ENCODE measurements around the gene TUFT1.
"Not testable (repeated sequence)": the region's sequence is repeated elsewhere in the genome, so short reads cannot be mapped to it uniquely, and the experiment has no call there.

The TUFT1 gene

GRCh38 chr1:151618003-151618402 is 77.9 kb downstream of the TUFT1 start:
- no peak for DNase-seq (ENCODE audit: low read depth, low spot score)

- DNase-seq (ENCODE audit: low read depth, low spot score) = no peak
Measured at GRCh38 chr1:151618470-151618869, 78.4 kb downstream of the TUFT1 start.

GRCh38 chr1:151618996-151619395 is 78.9 kb downstream of the TUFT1 start:
- not testable (repeated sequence) for DNase-seq (ENCODE audit: low read depth, low spot score)

GRCh38 chr1:151619489-151620093 is 79.5 kb downstream of the TUFT1 start:
- peak; percentile 59 for DNase-seq (ENCODE audit: low read depth, low spot score)

- DNase-seq (ENCODE audit: low read depth, low spot score) = no peak
Measured at GRCh38 chr1:151620286-151620685, 80.2 kb downstream of the TUFT1 start.

GRCh38 chr1:151621351-151621750 is 81.2 kb downstream of the TUFT1 start:
- no peak for DNase-seq (ENCODE audit: low read depth, low spot score)

- DNase-seq (ENCODE audit: low read depth, low spot score) = no peak
Measured at GRCh38 chr1:151624783-151625182, 84.7 kb downstream of the TUFT1 start.

GRCh38 chr1:151626740-151627334 is 86.7 kb downstream of the TUFT1 start:
- no peak for DNase-seq (ENCODE audit: low read depth, low spot score)

GRCh38 chr1:151629278-151629677 is 89.2 kb downstream of the TUFT1 start:
- DNase-seq (ENCODE audit: low read depth, low spot score) = no peak

Measured in astrocyte of the hippocampus (primary cell).